ENCODE measurements around the gene CRAMP1. TPM values are rescaled to one million over a fixed set of nuclear protein-coding genes. Genes with fewer than 3 reads are reported as not detected.
"Not testable (repeated sequence)": the region's sequence is repeated elsewhere in the genome, so short reads cannot be mapped to it uniquely, and the experiment has no call there.

The CRAMP1 gene
- total RNA-seq, result 10.0 TPM
- long read RNA-seq, partial matches to known transcripts, result 2 of 3 reads
- long read RNA-seq, other reads (novel, unspliced or antisense), result 1 of 3 reads

DNA sequence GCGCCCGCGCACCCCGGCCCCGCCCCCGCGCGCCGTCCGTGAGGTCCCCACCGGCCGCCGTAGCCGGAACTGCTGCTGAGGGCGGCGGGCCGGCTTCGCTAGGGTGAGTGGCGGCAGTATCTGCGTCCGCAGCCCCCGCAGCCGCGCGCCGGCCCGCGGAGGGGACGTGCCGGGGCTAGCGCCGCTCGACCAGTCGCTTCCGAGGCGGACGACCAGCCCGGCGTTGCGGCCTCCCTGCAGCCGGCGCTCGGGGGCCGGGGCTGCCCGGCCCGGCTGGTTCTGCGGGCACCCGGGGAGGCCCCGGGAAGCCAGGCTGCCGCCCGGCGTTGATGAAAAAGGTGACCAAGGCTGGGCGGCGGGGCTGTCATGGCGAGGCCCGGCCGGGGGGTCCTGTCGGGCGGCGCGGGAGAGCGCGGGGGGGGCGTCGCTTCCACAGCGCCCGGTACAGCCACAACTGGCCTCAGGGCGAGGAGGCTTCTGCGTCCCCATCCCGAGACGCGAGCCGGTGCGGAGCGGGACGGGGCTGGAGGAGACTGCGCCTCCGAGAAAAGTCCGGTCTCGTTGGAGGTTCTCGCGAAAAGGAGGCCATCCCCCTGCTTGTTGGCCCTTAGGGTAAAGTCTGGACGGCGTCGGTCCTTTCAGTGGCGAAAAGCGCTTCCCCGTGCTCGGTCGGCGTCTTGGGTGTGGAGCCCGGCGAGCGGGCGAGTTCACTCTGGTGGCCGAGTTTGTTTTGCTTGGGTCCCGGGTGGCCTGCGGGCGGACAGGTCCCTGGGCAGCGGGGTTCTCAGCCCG, at the start of gene CRAMP1:
CRAMP1 (plus strand) TSS at position 41 of the 792 bp plus-strand sequence. CDS start 2,280 bp downstream, outside the sequence.
- intact Hi-C loops (cut with DNase I), result loop anchor here (10.0 kb wide), 1 partner anchor 118 kb away; the partner anchor contains the start of gene TELO2
- no peak for DNase-seq

GRCh38 chr16:1563786-1564185, 48.4 kb upstream of the CRAMP1 start:
- ATAC-seq (ENCODE audit: poor library complexity), result no peak
- peak; percentile 24 for DNase-seq
- intact Hi-C loops (cut with DNase I), result no loop called here

More for the DNA sequence above, at the start of gene CRAMP1:
- no peak for ATAC-seq (ENCODE audit: poor library complexity)

GRCh38 chr16:1564325-1564724, 47.8 kb upstream of the CRAMP1 start:
- peak; percentile 55 for DNase-seq
- intact Hi-C loops (cut with DNase I), result no loop called here
- peak; percentile 38 for ATAC-seq (ENCODE audit: poor library complexity)

DNA sequence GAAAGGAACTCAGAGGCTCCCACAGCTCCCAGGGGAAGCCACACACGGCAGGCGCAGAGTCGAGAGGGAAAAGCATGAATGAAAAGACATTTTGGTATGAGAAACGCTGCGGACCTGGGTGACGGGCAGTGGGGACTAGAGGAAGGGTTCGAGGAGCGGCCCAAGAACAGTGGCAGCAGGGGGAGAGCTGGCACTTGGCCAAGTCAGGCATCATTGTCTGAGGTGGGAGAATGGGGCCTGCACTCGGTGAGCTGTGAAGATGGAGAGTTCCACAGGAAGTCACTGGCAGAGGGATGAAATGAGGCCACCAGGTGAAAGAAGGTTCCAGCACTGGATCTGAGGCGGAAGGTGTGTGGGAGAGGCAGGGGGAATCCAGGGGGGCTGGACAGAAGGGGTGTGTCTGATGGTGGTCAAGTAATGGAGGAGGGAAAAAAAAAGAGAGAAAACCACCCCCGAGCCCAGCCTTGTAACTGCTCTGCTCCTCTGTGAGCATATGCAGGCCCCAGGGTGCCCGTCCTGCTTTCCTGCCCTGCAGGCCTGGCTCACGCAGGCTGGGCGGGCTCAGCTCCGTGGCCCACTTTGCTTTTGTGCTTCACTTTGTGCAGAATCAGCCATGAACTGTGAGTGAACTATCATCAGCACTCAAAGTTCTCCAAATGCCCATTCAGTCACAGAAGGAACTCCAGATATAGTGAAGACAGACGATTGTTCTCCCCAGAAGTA, 46.9 kb upstream of the CRAMP1 start:
- DNase-seq (no peak), ATAC-seq (ENCODE audit: poor library complexity) (no peak)
- intact Hi-C loops (cut with DNase I), result no loop called here

DNA sequence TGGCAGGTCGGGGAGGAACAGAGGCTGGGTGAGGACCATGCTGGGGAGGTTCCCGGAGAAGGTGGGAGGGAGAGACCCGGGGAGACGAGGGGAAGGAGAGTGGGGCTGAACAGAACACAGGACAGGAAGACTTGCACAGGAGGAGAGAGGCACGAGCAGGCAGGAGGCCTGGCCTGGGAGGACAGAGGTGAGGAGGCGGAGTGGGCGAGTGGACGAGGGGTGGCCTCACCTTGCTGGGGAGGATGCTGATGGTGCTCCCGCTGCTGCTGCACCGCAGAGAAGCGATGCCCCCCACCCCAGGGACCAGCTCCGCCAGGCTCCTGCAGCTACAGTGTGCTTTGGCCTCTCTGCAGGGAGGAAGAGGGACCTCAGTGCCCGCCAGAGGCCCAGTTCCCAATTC, 44.2 kb upstream of the CRAMP1 start:
- intact Hi-C loops (cut with DNase I), result no loop called here
- DNase-seq (no peak), ATAC-seq (ENCODE audit: poor library complexity) (no peak)

DNA sequence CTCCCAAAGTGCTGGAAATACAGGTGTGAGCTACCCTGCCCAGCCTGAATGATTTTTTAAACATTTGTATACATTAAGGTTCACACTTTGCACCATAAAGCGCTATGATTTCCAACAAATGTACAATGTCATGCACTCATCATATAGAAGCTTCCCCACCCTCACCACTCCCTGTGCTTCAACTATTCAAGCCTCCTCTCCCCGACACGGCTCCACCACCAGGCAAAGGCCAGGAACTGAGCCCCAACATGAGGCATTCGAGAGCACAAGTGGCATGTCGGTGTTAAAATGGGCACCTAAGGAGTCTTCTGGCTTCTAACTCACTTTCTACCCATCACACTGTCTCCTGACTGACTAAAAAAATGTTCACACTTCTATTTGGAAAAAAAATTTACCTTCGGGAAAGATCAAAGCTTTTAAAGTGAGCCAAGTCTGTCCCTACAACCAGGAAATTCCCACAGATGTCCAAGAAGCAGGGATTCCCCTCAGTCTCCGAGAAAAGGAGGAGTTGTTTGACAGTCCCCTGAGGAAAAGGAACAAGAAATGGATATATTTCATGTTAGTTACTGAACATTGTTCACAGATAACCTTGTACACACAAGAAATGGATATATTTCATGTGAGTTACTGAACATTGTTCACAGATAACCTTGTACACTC, 41.0 kb upstream of the CRAMP1 start:
- intact Hi-C loops (cut with DNase I), result no loop called here
- ATAC-seq (ENCODE audit: poor library complexity) (no peak), DNase-seq (no peak)

DNA sequence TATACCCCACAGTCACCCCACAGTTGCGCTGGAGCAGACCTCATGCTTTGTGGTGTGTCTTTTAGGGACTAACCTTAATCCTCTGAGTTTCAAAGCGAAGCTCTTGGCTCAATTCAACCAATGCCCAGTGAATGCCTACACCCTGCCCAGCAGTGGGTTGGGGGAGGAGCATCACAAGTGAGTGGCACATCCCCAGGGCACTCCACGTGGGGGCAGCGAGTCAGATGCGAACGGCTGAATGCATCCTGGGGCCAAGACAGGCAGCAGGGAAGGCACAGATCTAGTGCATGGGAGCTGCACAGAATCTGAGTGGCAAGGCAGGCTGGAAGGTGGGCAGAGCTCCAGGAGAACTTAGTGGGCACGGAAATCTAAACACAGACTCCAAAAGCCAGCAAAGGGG, 39.5 kb upstream of the CRAMP1 start:
- ATAC-seq (ENCODE audit: poor library complexity) (no peak), DNase-seq (no peak)
- intact Hi-C loops (cut with DNase I), result no loop called here

DNA sequence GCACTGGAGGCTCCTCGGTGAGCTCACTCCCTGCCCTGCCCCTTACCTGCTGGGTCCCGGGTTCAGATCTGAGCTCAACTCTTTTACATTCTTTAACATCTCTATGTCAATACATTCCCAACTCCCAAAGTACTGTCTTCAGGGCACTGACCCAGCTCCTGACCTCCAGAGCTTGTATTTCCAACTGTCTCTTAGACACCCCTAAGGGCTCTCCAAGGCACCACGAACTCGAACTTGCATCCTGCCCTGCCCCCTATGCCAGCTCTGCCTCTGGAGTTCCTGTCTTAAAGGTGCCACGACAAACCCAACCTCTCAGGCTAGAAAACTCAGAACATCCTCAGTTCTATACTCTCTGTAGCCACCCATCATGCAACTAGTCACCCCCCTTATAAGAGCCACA, 38.9 kb upstream of the CRAMP1 start:
- intact Hi-C loops (cut with DNase I), result no loop called here
- DNase-seq (no peak), ATAC-seq (ENCODE audit: poor library complexity) (no peak)

DNA sequence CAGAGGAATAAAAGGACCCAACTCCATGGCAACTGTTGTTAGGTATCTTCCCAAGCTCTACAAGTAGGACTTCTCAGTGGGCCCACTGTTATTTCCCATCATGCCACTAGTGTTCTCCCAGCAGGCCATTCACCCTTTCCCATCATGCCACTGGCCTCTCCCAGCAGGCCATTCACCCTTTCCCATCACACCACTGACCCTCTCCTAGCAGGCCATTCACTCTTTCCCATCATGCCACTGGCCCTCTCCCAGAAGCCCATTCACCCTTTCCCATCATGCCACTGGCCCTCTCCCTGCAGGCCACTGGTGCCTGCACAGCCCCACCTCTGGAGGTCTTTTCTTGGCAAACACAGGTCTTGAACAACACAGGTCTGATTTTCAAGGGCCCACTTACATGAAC, 36.6 kb upstream of the CRAMP1 start:
- DNase-seq (no peak), ATAC-seq (ENCODE audit: poor library complexity) (no peak)
- intact Hi-C loops (cut with DNase I), result no loop called here

GRCh38 chr16:1579214-1579613, 32.9 kb upstream of the CRAMP1 start:
- DNase-seq (no peak), ATAC-seq (ENCODE audit: poor library complexity) (no peak)
- intact Hi-C loops (cut with DNase I), result no loop called here

DNA sequence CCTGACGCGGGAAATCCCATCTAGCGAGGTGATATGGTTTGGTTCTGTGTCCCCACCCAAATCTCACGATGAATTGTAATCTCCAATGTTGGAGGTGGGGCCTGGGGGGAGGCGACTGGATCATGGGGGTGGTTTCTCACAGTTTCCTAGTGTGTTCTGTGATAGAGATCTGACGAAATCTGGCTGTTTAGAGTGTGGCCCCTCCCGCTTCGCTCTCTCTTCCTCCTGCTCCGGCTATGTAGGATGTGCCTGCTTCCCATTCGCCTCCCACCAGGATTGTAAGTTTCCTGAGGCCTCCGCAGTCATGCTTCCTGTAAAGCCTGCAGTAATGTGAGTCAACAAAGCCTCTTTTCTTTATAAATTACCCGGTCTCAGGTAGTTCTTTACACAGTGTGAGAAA, 31.9 kb upstream of the CRAMP1 start:
- DNase-seq (no peak), ATAC-seq (ENCODE audit: poor library complexity) (no peak)
- intact Hi-C loops (cut with DNase I), result no loop called here

DNA sequence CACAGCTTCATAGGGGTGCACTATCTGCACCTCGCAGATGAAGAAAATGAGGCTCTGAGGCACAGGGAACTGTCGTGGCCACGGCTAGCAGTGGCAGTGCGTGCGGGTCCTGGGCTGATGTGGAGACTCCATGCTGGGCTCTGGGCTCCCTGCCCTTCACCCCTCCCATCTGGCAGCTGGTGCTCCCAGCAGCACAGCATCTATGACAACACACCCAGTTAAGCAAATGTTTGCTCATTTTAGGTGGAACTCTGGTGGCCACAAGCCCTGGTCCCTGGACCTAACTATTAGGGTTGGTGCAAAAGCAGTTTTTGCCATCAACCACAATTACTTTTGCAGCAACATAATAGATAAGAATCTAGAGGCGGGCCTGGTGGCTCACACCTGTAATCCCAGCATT, 31.2 kb upstream of the CRAMP1 start:
- intact Hi-C loops (cut with DNase I), result no loop called here
- no peak for ATAC-seq (ENCODE audit: poor library complexity)
- DNase-seq, result no peak

- no peak for DNase-seq
- no peak for ATAC-seq (ENCODE audit: poor library complexity)
- intact Hi-C loops (cut with DNase I), result no loop called here
Observed at GRCh38 chr16:1581804-1582203, 30.4 kb upstream of the CRAMP1 start.

GRCh38 chr16:1583180-1583579, 29.0 kb upstream of the CRAMP1 start:
- ATAC-seq (ENCODE audit: poor library complexity), result no peak
- no peak for DNase-seq
- intact Hi-C loops (cut with DNase I), result no loop called here

DNA sequence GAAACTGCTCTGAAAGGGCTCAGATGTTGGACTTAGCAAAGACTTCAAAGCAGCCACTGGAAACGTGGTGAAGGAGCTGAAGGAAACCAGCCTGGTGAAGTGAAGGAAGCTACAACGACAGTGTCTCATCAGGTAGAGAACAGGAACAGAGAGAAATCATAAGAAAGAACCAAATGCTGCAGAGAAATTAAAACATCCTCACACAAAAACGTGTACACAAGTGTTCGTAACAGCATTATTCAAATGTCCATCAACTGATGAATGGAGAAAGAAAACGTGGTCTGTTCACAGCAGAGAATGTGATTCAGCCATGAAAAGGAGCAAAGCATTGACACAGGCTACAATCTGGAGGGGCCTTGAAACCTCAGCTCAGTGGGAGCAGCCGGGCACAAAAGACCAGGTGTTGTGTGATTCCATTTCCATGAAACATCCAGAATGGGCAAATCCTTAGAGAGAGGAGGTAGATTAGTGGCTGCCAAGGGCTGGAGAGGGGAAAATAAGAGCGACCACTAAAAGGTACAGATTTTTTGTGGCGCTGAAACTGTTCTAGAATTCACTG, 27.2 kb upstream of the CRAMP1 start:
- intact Hi-C loops (cut with DNase I), result no loop called here
- ATAC-seq (ENCODE audit: poor library complexity) (no peak), DNase-seq (no peak)

- no peak for DNase-seq
- intact Hi-C loops (cut with DNase I), result no loop called here
- no peak for ATAC-seq (ENCODE audit: poor library complexity)
Observed at GRCh38 chr16:1590366-1590765, 21.8 kb upstream of the CRAMP1 start.

DNA sequence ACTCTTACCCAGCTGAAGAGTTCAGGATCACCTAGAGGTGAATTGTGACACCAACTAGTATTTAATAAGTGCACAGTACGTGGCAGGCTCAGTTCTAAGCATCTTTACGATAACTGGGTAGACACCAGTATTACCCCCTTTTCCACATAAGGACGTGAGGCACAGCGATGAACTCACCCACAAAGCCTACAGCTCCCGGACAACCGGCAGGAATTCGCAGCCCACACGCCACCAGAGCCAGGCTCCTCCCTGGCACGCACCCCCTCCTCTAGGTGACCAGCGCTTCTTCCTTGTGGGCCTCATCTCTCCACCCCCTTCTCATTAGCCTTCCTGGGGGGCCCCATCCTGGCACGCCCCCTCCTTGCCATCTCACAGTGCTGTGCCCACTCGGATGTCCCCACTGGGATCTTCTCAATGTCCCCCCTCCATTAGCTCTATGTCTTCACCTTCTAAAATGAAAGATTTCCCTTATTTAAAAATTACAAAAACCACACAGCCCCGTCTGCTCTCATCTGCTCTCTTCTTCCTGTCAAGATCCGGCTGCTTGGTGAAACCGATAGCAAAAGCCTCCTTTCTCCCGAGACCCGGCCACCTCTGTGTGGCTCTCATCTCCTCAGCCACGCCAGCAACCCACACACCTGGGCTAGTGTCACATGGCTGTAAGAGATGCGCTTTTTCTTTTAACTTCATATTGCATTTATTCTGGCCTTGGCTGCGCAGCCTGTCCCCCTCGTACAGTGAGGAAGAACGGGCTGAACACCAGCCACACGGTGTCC, 21.0 kb upstream of the CRAMP1 start:
- DNase-seq, result no peak
- no peak for ATAC-seq (ENCODE audit: poor library complexity)
- intact Hi-C loops (cut with DNase I), result no loop called here

GRCh38 chr16:1592446-1592845, 19.7 kb upstream of the CRAMP1 start:
- intact Hi-C loops (cut with DNase I), result no loop called here
- no peak for DNase-seq
- no peak for ATAC-seq (ENCODE audit: poor library complexity)

DNA sequence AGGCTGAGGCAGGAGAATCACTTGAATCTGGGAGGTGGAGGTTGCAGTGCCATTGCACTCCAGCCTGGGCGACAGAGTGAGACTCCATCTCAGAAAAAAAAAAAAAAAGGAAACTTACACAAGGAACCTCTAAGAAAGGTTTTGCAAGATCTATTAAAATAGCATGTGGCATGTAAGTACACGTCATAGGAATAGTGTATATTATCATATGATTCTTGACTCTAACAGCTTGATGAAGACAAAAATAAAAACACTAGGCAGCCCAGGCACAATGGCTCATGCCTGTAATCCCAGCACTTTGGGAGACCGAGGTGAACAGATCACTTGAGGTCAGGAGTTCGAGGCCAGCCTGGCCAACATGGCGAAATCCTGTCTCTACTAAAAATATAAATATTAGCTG, 16.6 kb upstream of the CRAMP1 start:
- ATAC-seq (ENCODE audit: poor library complexity); intact Hi-C loops (cut with DNase I); DNase-seq: not testable (repeated sequence)

Measured in Right ventricle myocardium superior (tissue), 1 donor.